ENCODE measurements around the gene SOWAHB.
A peak's percentile ranks its signal among the peaks of the same experiment; 100 is the strongest.

SOWAHB gene

DNA sequence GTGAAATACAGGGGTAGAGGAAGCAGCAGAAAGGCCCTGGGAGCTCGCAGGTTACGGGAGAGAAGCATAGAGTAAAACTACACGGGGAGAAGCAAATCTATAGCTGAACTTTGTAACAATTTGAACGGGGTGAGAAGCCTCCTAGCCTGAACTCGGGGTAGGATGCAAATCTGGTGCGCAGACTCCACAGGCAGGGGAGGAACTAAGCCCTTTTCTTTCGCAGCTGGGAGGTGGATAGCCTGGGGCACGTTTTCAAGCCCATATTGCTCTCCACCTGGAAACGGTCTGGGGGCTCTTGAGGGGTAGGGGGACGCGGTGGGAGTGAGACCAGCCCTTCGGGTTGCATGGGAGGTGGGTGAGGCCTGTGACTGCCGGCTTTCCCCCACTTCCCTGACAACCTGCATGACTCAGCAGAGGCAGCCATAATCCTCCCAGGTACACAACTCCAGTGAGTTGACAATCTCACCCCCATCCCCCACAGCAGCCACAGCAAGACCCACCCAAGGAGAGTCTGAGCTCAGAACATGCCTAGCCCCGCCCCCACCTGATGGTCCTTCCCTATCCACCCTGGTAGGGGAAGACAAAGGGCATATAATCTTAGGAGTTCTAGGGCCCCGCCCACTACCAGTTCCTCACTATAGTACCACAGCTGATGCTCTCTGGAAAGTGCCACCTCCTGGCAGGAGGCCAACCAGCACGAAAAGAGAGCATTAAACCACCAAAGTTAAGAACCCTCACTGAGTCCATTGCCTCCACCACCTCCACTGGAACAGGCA lies 29.9 kb downstream of the SOWAHB start:
- no peaks in the 10 kb centered on the region for H4K20me1 ChIP-seq
- no peaks in the 10 kb centered on the region for H3K36me3 ChIP-seq
- TF ChIP-seq Cebpa-rat (IDR thresholded peaks at IDR 0.05): no peak
- H3K4me1 ChIP-seq: no peaks in the 10 kb centered on the region
- H3K27me3 ChIP-seq: no peaks in the 10 kb centered on the region
- peaks cover 0 to 13% (median 5%) of the 10 kb centered on the region in 11 experiments; a peak in 12 of 22 replicates for H3K9me3 ChIP-seq (replicated peaks in 1 of 11)
- no peak overlapping the region for H3K4me3 ChIP-seq
- no peak overlapping the region for H3K27ac ChIP-seq
- no peak overlapping the region for H3K4me2 ChIP-seq
- no peak overlapping the region for H3K9ac ChIP-seq

DNA sequence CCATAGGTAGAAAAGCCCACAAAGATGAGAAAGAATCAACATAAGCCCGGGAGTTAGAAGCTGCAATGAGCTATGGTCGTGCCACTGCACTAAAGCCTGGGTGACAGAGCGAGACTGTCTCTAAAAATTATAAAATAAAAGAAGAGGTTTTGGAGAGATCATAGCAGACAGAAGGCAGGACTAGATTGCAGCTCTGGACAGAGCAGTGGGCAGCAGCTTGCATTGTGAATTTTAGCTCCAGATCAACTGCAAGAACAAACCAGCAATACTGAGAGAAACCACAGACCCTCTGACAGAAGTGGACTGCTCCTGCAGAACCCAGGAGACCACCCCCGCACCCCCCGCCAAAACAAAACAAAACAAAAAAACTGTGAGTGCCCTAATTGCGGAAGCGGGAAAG lies 30.6 kb downstream of the SOWAHB start:
- H3K4me1 ChIP-seq: no peaks in the 10 kb centered on the region
- H3K9me3 ChIP-seq (replicated peaks in 1 of 11): peaks cover 0 to 13% (median 5%) of the 10 kb centered on the region in 11 experiments; a peak in 12 of 22 replicates
- no peaks in the 10 kb centered on the region for H4K20me1 ChIP-seq
- H3K9ac ChIP-seq: no peak overlapping the region
- H3K4me3 ChIP-seq: no peak overlapping the region
- no peaks in the 10 kb centered on the region for H3K27me3 ChIP-seq
- H3K4me2 ChIP-seq: no peak overlapping the region
- no peak for TF ChIP-seq Cebpa-rat (IDR thresholded peaks at IDR 0.05)
- no peak overlapping the region for H3K27ac ChIP-seq
- no peaks in the 10 kb centered on the region for H3K36me3 ChIP-seq

GRCh38 chr4:76866641-76867040 lies 31.3 kb downstream of the SOWAHB start:
- H3K9me3 ChIP-seq (replicated peaks in 1 of 11): peaks cover 0 to 13% (median 5%) of the 10 kb centered on the region in 11 experiments; a peak in 12 of 22 replicates
- no peak overlapping the region for H3K4me3 ChIP-seq
- no peaks in the 10 kb centered on the region for H3K36me3 ChIP-seq
- no peaks in the 10 kb centered on the region for H4K20me1 ChIP-seq
- H3K27me3 ChIP-seq: no peaks in the 10 kb centered on the region
- H3K9ac ChIP-seq: no peak overlapping the region
- no peak for TF ChIP-seq Cebpa-rat (IDR thresholded peaks at IDR 0.05)
- no peak overlapping the region for H3K27ac ChIP-seq
- no peak overlapping the region for H3K4me2 ChIP-seq
- no peaks in the 10 kb centered on the region for H3K4me1 ChIP-seq

GRCh38 chr4:76858319-76858718 lies 39.6 kb downstream of the SOWAHB start:
- Histone ChIP-seq H3K9ac (no peak overlapping the region), H3K9me3 (replicated peaks in 1 of 11) (peaks cover 0 to 21% (median 6%) of the 10 kb centered on the region in 11 experiments; a peak in 8 of 22 replicates), H3K27ac (no peak overlapping the region), H3K4me3 (no peak overlapping the region), H3K4me2 (no peak overlapping the region), H4K20me1 (no peaks in the 10 kb centered on the region), H3K4me1 (peaks cover 0 to 9% (median 0%) of the 10 kb centered on the region in 10 experiments; a peak in 6 of 20 replicates), H3K36me3 (no peaks in the 10 kb centered on the region), H3K27me3 (no peaks in the 10 kb centered on the region)
- TF ChIP-seq Cebpa-rat (IDR thresholded peaks at IDR 0.05): no peak

GRCh38 chr4:76857074-76857409 lies 40.9 kb downstream of the SOWAHB start:
- TF ChIP-seq Cebpa-rat (IDR thresholded peaks at IDR 0.05): no peak
- Histone ChIP-seq H3K9ac (no peak overlapping the region), H3K4me3 (no peak overlapping the region), H3K9me3 (replicated peaks in 1 of 11) (peaks cover 0 to 21% (median 6%) of the 10 kb centered on the region in 11 experiments; a peak in 8 of 22 replicates), H3K27me3 (no peaks in the 10 kb centered on the region), H3K4me2 (no peak overlapping the region), H3K4me1 (peaks cover 0 to 9% (median 0%) of the 10 kb centered on the region in 10 experiments; a peak in 6 of 20 replicates), H4K20me1 (no peaks in the 10 kb centered on the region), H3K27ac (no peak overlapping the region), H3K36me3 (no peaks in the 10 kb centered on the region)

GRCh38 chr4:76856243-76857073 lies 41.5 kb downstream of the SOWAHB start:
- Histone ChIP-seq H3K4me2 (no peak overlapping the region), H4K20me1 (no peaks in the 10 kb centered on the region), H3K9ac (no peak overlapping the region), H3K27me3 (no peaks in the 10 kb centered on the region), H3K36me3 (no peaks in the 10 kb centered on the region), H3K9me3 (replicated peaks in 1 of 11) (peaks cover 0 to 21% (median 6%) of the 10 kb centered on the region in 11 experiments; a peak in 8 of 22 replicates), H3K4me1 (peaks cover 0 to 9% (median 0%) of the 10 kb centered on the region in 10 experiments; a peak in 6 of 20 replicates), H3K4me3 (no peak overlapping the region), H3K27ac (no peak overlapping the region)
- no peak for TF ChIP-seq Cebpa-rat (IDR thresholded peaks at IDR 0.05)

DNA sequence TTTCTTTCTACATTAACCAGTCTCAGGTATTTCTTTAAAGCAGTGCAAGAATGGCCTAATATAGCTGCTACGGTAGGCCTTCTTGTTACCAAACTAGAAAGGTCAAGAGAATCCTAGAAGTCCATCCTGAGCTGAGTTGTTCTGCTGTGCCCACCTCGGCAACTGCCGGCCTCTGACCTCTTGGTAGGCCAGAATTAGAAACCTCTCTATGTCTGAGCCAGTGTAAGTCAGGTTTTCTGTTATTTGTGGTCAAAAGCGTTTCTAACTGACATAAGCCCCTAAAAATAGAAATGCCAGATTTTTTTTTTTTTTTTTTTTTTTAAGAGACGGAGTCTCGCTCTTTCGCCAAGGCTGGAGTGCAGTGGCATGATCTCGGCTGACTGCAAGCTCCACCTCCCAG lies 43.1 kb downstream of the SOWAHB start:
- Histone ChIP-seq H3K4me1 (peaks cover 0 to 9% (median 0%) of the 10 kb centered on the region in 10 experiments; a peak in 6 of 20 replicates), H3K9ac (no peak overlapping the region), H3K27me3 (no peaks in the 10 kb centered on the region), H3K27ac (peak overlapping the region in 2 of 11 experiments; percentile 20 to 33; a peak in 2 of 22 replicates), H3K36me3 (no peaks in the 10 kb centered on the region), H3K9me3 (replicated peaks in 1 of 11) (peaks cover 0 to 21% (median 6%) of the 10 kb centered on the region in 11 experiments; a peak in 8 of 22 replicates), H4K20me1 (no peaks in the 10 kb centered on the region), H3K4me3 (no peak overlapping the region), H3K4me2 (peak overlapping the region in 4 of 11 experiments; percentile 1 to 41 (median 16); a peak in 5 of 22 replicates)
- TF ChIP-seq Cebpa-rat (IDR thresholded peaks at IDR 0.05): no peak

DNA sequence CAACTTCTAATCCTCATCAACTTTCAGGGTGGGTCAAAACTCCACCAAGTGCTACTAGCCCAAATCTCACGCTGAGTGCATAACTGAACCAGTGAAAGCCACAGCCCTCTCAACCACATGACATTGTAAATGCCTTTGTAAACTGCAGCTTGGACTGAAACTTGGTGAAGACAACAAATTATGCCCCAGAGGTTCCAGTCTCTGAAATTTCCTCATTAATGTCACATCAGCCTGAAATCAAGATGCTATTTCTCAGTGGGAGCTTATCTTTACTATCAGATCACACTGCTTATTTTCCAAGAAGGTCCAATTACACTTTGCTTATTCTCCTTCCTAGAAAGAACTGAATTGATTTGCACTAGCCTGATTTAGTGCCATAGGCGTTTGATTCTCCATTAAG lies 46.6 kb downstream of the SOWAHB start:
- Histone ChIP-seq H4K20me1 (no peaks in the 10 kb centered on the region), H3K27me3 (no peaks in the 10 kb centered on the region), H3K4me1 (peaks cover 0 to 9% (median 0%) of the 10 kb centered on the region in 10 experiments; a peak in 6 of 20 replicates), H3K36me3 (no peaks in the 10 kb centered on the region), H3K4me2 (no peak overlapping the region), H3K27ac (no peak overlapping the region), H3K9me3 (replicated peaks in 1 of 11) (peaks cover 0 to 21% (median 6%) of the 10 kb centered on the region in 11 experiments; a peak in 8 of 22 replicates), H3K9ac (no peak overlapping the region), H3K4me3 (no peak overlapping the region)
- TF ChIP-seq Cebpa-rat (IDR thresholded peaks at IDR 0.05): no peak

- Histone ChIP-seq H3K4me2 (no peak overlapping the region), H3K4me3 (no peak overlapping the region), H3K4me1 (peaks cover 0 to 9% (median 0%) of the 10 kb centered on the region in 10 experiments; a peak in 6 of 20 replicates), H3K27me3 (no peaks in the 10 kb centered on the region), H4K20me1 (no peaks in the 10 kb centered on the region), H3K9ac (no peak overlapping the region), H3K9me3 (replicated peaks in 1 of 11) (peaks cover 0 to 12% (median 4%) of the 10 kb centered on the region in 11 experiments; a peak in 8 of 22 replicates), H3K36me3 (no peaks in the 10 kb centered on the region), H3K27ac (no peak overlapping the region)
- TF ChIP-seq Cebpa-rat (IDR thresholded peaks at IDR 0.05): no peak
Measured at GRCh38 chr4:76850010-76850441, 47.9 kb downstream of the SOWAHB start.
